GM18499 (cell line): ENCODE results near the gene ITPKB.

Experiments used
- ATAC-seq: cut with Tn5 transposase; IDR thresholded peaks from one replicate; pipeline ENCODE4 v1.9.1; 2021; ENCODE audit warnings: moderate number of reproducible peaks; ENCODE audit not compliant: insufficient read depth, unreplicated experiment

Gene ITPKB

DNA sequence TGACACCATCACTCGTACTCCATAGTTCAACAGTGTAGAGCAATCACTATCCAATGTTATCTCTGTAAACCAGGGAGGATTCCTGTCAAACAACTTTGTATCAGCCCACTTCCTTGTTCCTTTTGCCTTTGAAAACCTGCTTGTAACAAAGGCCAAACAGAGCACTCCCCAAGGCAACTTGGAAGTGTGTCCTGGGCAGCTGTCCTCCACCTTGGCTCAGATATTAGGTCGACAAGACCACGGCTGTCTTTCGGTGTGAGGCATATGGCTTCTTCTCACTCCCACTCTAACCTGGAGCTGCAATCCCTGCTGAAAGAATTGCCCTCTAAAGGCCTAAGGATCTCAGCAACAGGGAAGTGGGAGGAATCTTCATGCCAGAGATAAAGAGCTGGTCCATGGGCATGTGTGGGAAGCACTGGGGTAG, 66.7 kb downstream of the ITPKB start:
- no peak for ATAC-seq

DNA sequence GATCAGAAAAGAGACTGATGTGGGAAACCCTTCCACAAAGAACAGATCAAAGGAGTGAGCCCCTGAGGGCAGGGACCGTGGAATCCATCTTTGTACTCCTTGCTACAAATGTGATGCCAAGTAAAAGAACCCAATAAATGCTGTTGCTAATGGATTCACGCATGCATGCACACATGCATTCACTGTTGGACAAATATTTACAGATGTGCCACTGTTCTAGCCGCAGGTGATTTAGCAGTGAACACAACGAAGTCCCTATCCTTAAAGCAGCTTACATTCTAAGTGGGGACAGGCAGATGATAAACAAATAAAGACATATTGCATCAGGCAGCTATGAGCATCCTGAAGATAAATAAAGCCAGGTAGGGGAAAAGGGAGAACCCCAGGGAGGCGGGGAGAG, 67.8 kb downstream of the ITPKB start:
- ATAC-seq: no peak

GRCh38 chr1:226670073-226670472, 69.0 kb downstream of the ITPKB start:
- ATAC-seq: no peak

DNA sequence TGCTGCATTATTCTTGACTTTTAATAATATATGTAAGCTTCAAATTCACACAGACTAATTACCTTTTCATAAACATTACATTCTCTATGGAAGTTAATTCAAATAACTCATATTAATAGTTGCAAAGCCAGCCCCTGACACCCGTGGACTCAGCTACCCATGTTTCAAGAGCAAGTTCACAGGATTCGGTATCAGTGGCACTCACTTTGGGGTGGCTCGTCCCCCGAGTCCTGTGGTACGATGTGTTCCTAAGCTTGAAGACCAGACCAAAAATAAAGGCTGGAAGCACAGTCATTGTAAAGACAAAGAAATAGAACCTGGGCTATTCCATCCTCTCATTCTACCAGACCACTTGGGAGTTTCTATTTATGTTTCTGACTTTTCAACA, 70.9 kb downstream of the ITPKB start:
- no peak for ATAC-seq

DNA sequence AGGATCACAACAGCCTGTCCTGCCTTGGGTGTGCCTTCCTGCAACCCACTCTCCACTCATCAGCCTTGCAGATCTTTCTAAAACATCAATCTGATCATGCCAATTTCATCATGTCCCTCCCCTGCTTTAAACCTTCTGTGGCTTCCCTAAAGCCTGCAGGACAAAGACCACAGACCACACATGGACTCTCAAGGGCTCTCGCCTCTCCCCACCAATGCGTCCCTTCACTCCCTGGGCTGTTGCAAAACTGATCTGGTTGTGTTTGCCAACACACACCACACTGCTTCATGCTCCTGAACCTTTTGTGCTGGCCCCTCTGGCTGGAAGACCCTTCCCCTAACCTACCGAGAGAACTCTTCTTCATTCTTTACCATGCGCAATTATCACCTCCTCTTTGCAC, 72.4 kb downstream of the ITPKB start:
- no peak for ATAC-seq

DNA sequence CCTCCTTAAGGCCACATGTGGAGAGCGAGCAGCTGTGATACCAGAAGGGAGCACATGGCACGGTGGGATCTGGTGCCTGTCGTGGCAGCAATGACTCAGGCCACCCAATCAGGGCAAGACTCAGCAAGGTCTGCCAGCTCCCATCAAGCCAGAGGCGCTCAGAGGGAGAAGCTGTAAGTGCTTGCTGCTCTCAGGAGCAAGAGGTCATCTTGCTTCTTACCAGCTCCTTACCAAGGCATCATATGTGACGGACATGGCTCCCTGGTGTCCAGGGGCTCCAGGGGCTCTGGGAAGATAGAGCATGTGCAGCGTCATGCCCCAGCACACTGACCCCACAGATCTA, 72.9 kb downstream of the ITPKB start:
- no peak for ATAC-seq

DNA sequence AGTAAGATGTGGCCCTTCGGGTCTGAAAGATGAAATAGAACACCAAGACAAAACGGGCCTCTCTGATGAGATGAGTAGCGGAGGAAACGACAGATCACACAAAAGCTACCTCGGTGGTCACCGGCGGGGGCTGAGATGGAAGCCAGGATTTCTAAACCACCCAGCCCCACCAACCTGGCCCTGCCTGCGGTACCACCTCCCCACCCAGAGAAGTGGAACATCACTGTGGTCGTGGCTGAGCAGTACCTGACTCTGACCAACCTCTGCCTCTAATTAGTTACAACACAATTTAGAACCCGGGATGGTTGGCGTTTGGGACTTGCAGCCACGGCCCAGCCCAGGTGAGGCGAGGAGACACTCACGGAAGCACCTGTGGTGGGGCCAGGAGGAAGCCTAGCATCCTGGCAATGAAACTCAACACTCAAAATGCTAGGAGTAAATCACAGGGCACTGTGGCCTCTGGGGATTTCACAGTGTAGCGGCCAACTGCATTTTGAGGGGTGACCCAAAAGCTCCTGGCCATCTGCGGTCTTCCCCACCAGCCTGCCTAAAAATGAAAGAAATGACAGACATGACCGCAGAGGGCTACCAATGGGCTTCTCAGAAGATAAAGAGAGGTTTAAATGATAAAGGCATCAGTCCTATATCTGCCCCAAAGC, 73.4 kb downstream of the ITPKB start:
- ATAC-seq: no peak

- no peak for ATAC-seq
These were observed 74.5 kb downstream of the ITPKB start for GRCh38 chr1:226664413-226665101.

- ATAC-seq: no peak
These were observed 75.8 kb downstream of the ITPKB start for GRCh38 chr1:226663327-226663704.

DNA sequence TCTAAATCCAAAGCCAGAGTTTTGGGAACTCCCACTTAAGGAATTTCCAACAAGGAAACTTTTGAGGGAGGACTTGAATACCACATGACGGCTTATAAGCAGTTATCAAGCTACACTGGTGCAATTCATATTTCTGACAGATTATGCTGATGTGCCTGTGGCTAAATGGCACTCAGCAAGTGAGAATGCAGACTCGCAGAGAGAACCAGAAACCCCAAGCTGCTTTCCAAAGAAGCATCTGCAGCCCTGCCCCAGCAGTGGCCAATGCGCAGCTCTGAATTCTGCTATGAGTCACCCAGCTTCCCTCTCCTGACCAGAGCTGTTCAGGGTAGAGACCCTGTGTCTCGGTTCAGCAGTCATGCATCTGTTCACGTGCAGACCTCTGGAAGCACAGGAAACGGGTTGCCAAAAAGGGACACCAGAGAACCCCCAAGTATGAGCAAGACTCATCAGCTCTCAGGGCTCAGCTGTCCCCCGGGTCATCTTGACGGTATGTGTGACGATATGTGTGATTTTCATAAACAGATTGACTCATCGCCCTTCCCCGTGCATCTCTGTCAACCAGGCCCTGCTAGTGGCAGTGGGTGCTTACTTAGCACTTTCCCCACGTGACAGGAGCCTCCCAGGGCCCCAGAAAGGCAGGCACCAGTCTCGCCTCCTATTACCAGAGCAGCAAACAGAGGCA, 76.3 kb downstream of the ITPKB start:
- peak; percentile 87 for ATAC-seq

- ATAC-seq: no peak
These were observed 77.1 kb downstream of the ITPKB start for GRCh38 chr1:226661965-226662364.

GRCh38 chr1:226661271-226661670, 77.8 kb downstream of the ITPKB start:
- no peak for ATAC-seq

DNA sequence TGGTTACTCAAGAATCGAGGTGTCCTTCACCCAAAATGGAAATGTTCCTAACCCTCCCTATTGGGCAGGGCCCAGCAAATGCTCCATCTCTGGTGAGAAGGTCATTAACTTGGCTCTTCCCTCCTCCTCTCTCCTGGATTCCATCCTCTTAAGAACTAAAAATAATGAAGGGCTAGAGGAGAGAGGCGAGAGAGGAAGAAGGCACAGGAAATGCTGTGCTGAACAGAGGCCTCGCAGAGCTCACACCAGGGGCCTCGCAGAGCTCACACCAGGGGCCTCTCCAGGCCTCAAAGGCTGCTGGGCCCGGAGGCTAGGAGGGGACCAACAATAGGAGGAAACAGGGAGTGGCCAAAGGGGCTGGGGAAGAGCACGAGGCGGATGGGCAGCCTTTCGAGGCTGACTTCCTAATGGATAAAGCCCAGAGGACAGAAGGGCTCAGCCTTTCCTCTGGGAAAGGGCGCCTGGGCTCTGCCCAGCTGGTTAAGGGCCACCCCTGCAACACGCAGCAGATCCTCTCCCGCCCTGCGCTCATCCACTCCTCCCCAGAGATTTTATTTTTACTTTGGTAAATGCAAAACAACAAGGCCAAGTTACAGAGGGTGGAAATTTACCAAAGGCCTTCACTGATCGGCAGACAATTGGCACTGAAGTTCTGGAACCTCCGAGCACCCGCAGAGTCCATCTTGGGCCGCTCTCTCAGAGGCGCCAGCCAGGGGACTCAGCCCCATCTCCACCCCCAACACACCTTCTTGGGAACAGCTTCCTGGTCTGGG, 78.5 kb downstream of the ITPKB start:
- no peak for ATAC-seq

DNA sequence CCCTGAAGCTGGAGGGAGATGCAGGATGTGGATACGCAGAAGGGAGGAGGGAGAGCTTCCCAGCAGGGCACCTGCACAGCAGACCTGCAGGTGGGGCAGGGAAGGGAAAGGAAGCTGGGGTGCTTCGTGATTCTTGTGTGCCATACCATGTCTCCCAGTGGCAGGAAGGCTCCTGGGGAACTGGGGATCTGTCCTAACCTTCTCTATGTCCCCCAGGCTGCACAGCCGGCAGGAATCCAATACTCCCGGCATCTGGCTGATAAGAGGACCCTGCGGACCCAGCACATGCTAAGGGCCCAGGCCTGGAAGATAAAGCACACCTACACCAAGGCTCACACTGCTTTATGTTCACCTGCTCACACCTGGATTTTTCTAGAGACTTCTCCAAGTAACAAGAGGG, 79.4 kb downstream of the ITPKB start:
- ATAC-seq: no peak

DNA sequence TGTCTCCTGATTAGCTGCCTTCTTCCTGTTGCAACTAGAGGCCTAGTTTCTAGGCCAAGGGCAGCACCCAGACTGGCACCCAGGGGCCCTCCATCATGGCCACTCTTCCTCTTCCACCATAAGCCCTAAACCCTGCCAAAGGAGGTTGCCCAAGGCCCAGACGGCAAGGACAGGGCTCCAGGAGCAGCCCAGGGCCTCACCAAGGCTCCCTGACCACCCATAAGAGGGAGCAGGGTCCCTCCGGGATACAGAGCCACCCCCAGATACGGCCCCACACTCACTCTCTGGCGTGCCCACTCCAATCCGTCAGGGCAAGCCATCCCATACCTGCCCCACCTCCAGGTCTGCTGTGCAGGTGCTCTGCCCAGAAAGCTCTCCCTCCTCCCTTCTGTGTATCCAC, 79.9 kb downstream of the ITPKB start:
- no peak for ATAC-seq

- no peak for ATAC-seq
These were observed 80.4 kb downstream of the ITPKB start for GRCh38 chr1:226658546-226659125.

DNA sequence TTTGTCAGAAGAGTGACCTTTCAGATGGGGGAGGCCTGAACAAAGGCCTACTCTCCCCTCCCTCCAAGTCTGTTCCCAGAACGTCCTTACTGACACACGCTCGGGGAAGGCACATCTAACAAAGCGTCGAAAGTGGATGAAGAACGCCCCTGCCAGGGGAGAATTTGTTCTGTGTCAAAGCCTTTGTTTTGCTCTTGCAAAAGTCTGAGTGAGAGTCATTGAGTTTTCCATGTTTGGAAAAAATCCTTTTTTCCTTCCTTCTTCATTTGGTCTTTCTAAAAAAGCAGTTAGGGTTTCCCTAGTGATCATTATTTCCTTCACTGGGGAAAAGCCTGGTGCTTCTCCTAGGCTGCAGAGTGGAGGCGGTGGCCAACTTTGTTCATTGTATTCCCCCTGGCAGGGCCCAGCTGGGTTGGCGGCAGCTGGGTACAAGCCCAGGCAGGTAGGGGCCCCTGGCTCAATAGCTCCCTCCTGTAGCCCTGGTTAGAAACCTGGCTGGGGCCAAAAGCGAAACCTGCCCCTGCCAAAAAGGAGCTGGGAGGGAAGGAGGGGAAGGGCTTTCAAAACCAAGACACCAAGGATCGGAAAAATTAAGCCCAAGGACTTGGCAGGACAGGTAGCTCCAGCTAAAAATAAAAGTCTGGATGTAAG, 81.1 kb downstream of the ITPKB start:
- no peak for ATAC-seq

DNA sequence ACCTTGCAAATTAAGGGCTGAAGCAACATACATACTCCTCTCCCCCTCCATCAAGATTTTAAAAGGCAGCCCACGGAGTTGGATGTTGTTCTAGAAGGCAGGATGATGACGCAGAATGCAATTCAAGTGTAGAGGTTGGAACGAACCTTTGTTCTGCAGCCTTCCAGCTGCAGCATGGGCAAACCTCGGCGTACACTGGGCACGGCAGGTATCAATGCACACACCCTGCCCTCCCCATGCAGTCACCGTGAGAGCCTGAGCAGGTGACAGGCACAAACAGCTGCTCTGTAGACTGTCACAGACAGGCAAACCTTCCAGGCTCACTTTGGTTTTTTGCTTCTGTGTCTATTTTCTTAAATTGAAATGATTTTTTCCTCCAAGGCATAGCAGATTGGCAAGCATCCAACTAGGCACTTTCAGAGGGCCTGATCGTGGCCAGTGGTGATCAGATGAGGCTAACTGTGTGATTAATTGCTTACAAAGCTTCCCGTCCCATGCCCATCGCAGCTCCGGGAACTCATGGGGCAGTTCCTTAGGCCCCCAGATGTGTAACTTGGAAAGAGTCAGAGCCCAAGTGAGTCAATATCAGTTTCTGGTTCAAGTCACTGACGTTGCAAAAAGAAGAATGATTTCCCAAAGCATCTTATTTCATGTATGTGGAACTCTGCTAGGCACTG, 82.3 kb downstream of the ITPKB start:
- ATAC-seq: no peak

GRCh38 chr1:226656201-226656600, 82.9 kb downstream of the ITPKB start:
- ATAC-seq: no peak
